GM12878 (cell line): ENCODE measurements around the gene NUP107. TPM values are rescaled to one million over a fixed set of nuclear protein-coding genes. Genes with fewer than 3 reads are reported as not detected.

Source experiments
- ATAC-seq: fragments of 200-7000 bp; cut with Tn5 transposase; 3 replicates; pipeline ENCODE4 v1.9.1; 2020; ENCODE audit warnings: mild to moderate bottlenecking, moderate library complexity
- BruUV-seq: library from RNA; stranded (reverse); fragments of 400-500 nt; replicated peaks from 2 replicates; lab custom pipeline; 2021; lab: Mats Ljungman, UMichigan
- CTCF ChIA-PET: fragments of 300-600 bp; sonication (Branson Sonifier 250); formaldehyde crosslinking; extraction: SDS; loops from one replicate; lab custom pipeline; 2021; ENCODE audit warnings: inconsistent platforms; lab: Yijun Ruan, JAX
- POLR2A ChIA-PET: fragments of 350-600 bp; formaldehyde crosslinking; extraction: SDS; loops from one replicate; lab custom pipeline; 2021; ENCODE audit warnings: inconsistent platforms; lab: Charles Lee
- RAD21 ChIA-PET: fragments of 300-600 bp; sonication (Branson Sonifier 250); formaldehyde crosslinking; loops from one replicate; lab custom pipeline; 2023; ENCODE audit warnings: antibody characterized with exemption; ENCODE audit not compliant: unreplicated experiment; lab: Charles Lee
- SMC1A ChIA-PET: fragments of 300-600 bp; sonication (Branson Sonifier 250); formaldehyde crosslinking; loops from one replicate; lab custom pipeline; 2023; ENCODE audit not compliant: unreplicated experiment, uncharacterized antibody; lab: Charles Lee
- DNase-seq: peaks from one replicate; pipeline ENCODE4 v3.0.0-alpha.2; 2011; ENCODE audit warnings: low read depth, low spot score
- FAIRE-seq: peaks from 3 replicates; lab custom pipeline; 2011; peaks lifted over from hg19 to GRCh38; lab: Jason Lieb, UNC
- H2AFZ ChIP-seq: 2 replicates; pipeline ENCODE4 v1.6.0; 2011; ENCODE audit warnings: low read depth, low read length, control low read depth; ENCODE audit not compliant: control insufficient read depth
- H3K27ac ChIP-seq: 2 replicates; pipeline ENCODE4 v1.5.1; 2011; ENCODE audit warnings: control low read depth; ENCODE audit not compliant: control insufficient read depth, insufficient read depth
- H3K27me3 ChIP-seq, 2 experiments: replicated peaks in 1 of 2; 2 replicates each; pipeline versions ENCODE4 v1.6.0 to v1.6.1; 2011; ENCODE audit warnings: low read length in 1 of 2; ENCODE audit not compliant: control insufficient read depth in 2 of 2, insufficient read depth in 2 of 2
- H3K36me3 ChIP-seq, 2 experiments: 2 replicates each; pipeline ENCODE4 v1.5.1; 2011; ENCODE audit warnings: low read length in 1 of 2; ENCODE audit not compliant: control insufficient read depth in 2 of 2, insufficient read depth in 2 of 2
- H3K4me1 ChIP-seq: 2 replicates; pipeline ENCODE4 v1.6.1; 2011; ENCODE audit warnings: mild to moderate bottlenecking, low read length, moderate library complexity, mixed read lengths; ENCODE audit not compliant: control insufficient read depth, insufficient read depth
- H3K4me2 ChIP-seq: 2 replicates; pipeline ENCODE4 v1.6.0; 2011; ENCODE audit warnings: control low read depth; ENCODE audit not compliant: control insufficient read depth, insufficient read depth
- H3K4me3 ChIP-seq: fragments of 200-600 bp; sonication (generic); 2 replicates; pipeline ENCODE4 v1.5.1; 2016
- H3K79me2 ChIP-seq: 2 replicates; pipeline ENCODE4 v1.6.0; 2011; ENCODE audit warnings: low read length; ENCODE audit not compliant: control insufficient read depth, insufficient read depth
- H3K9ac ChIP-seq: 2 replicates; pipeline ENCODE4 v1.8.0; 2011; ENCODE audit warnings: low read length, control low read depth, mixed read lengths; ENCODE audit not compliant: control insufficient read depth, insufficient read depth
- H3K9me3 ChIP-seq: replicated peaks from 3 replicates; pipeline ENCODE4 v1.5.1; 2011; ENCODE audit warnings: mild to moderate bottlenecking, low read length; ENCODE audit not compliant: control insufficient read depth, insufficient read depth
- H4K20me1 ChIP-seq: 2 replicates; pipeline ENCODE4 v1.6.0; 2011; ENCODE audit not compliant: control insufficient read depth, insufficient read depth
- BCL11A ChIP-seq: IDR thresholded peaks from 2 replicates; pipeline ENCODE4 v1.6.1; 2011; ENCODE audit warnings: low read depth, low read length
- BHLHE40 ChIP-seq, 2 experiments: fragments of 450-650 bp in 1 of 2; IDR thresholded peaks; 2 replicates each; pipeline ENCODE4 v1.6.1; 2011 to 2017; ENCODE audit warnings: low read depth in 2 of 2, borderline replicate concordance in 1 of 2, improper control_type of control experiment in 1 of 2, low read length in 1 of 2, mild to moderate bottlenecking in 1 of 2
- CBX3 ChIP-seq: fragments of 200-600 bp; sonication (generic); IDR thresholded peaks from 2 replicates; pipeline ENCODE4 v1.6.1; 2016; ENCODE audit warnings: low read depth, borderline replicate concordance
- CBX5 ChIP-seq: sonication (generic); IDR thresholded peaks from 2 replicates; pipeline ENCODE4 v1.6.1; 2016; ENCODE audit warnings: low read depth, moderate library complexity, mild to moderate bottlenecking, inconsistent platforms
- DPF2 ChIP-seq: fragments of 450-650 bp; IDR thresholded peaks from 2 replicates; pipeline ENCODE4 v1.6.1; 2017; ENCODE audit warnings: mild to moderate bottlenecking
- NR2F1 ChIP-seq: fragments of 450-650 bp; conservative IDR thresholded peaks from 2 replicates; pipeline ENCODE4 v1.6.1; 2017; ENCODE audit warnings: mild to moderate bottlenecking
- POLR2AphosphoS5 ChIP-seq: IDR thresholded peaks from 2 replicates; pipeline ENCODE4 v1.6.1; 2011; ENCODE audit warnings: mild to moderate bottlenecking, low read length, inconsistent platforms
- RB1 ChIP-seq: fragments of 450-650 bp; formaldehyde crosslinking; IDR thresholded peaks from 2 replicates; pipeline ENCODE4 v1.6.1; 2017; ENCODE audit warnings: mild to moderate bottlenecking, borderline replicate concordance
- RBBP5 ChIP-seq: fragments of 200-600 bp; sonication (generic); conservative IDR thresholded peaks from 2 replicates; pipeline ENCODE4 v1.6.1; 2016
- SMARCA5 ChIP-seq: fragments of 450-650 bp; IDR thresholded peaks from 2 replicates; pipeline ENCODE4 v1.6.1; 2017; ENCODE audit warnings: mild to moderate bottlenecking
- SP1 ChIP-seq: IDR thresholded peaks from one replicate; pipeline ENCODE4 v1.6.1; 2011; ENCODE audit warnings: low read depth, low read length
- WGBS: methylation state at CpG from one replicate; pipeline ENCODE4 v1.1.6; 2016; ENCODE audit warnings: low lambda C conversion rate; ENCODE audit not compliant: insufficient replicate concordance, insufficient coverage; ENCODE audit errors: missing lambda C conversion rate; 5-methylcytosine and 5-hydroxymethylcytosine counted together
- in situ Hi-C: fragments of 300-500 bp; cut with MboI; formaldehyde crosslinking; loops from 9 replicates; pipeline ENCODE4 v1.14.3; 2018; ENCODE audit warnings: mixed read lengths
- intact Hi-C: fragments of 100-400 bp; cut with micrococcal nuclease; formaldehyde crosslinking; loops from one replicate; pipeline ENCODE4 v1.14.2; 2022; ENCODE audit not compliant: unreplicated experiment
- polyA plus RNA-seq, 11 experiments: library from polyadenylated mRNA; depleted of rRNA in 4 of 11; unstranded in 6 of 11; stranded (reverse) in 5 of 11; fragments of >200 nt; fragmentation: Nextera tagmentation in 4 of 11; fragmentation: Illumina TruSeq in 1 of 11; extraction: Ambion mirVana in 4 of 11; extraction: Trizol in 1 of 11; gene quantifications; 1 replicate in 1 of 11; 2 replicates in 10 of 11; pipeline versions ENCODE4 v1.2.1 to v1.2.3, GENCODE V29; 2011 to 2016; ENCODE audit warnings: inconsistent platforms in 2 of 11, missing spikeins in 2 of 11, low read depth in 1 of 11
- total RNA-seq, 4 experiments: library from RNA; depleted of rRNA in 3 of 4; stranded (reverse); fragments of >200 nt in 3 of 4; fragmentation: Illumina TruSeq in 1 of 4; extraction: Trizol in 1 of 4; gene quantifications; 2 replicates each; pipeline versions ENCODE4 v1.2.1 to v1.2.3, GENCODE V29; 2013 to 2021
- TF ChIP-seq, protein P1 (sequence below): IDR thresholded peaks from 2 replicates; pipeline ENCODE4 v1.6.1; 2011; ENCODE audit warnings: low read depth, low read length, improper control_type of control experiment, borderline replicate concordance

NUP107 gene
- total and polyA plus RNA-seq, 10 of the 15 experiments (the other 5 are each of a cell fraction or from before 2014, with no cell fraction given) = 73.4 to 132 (median 92.4) TPM

DNA sequence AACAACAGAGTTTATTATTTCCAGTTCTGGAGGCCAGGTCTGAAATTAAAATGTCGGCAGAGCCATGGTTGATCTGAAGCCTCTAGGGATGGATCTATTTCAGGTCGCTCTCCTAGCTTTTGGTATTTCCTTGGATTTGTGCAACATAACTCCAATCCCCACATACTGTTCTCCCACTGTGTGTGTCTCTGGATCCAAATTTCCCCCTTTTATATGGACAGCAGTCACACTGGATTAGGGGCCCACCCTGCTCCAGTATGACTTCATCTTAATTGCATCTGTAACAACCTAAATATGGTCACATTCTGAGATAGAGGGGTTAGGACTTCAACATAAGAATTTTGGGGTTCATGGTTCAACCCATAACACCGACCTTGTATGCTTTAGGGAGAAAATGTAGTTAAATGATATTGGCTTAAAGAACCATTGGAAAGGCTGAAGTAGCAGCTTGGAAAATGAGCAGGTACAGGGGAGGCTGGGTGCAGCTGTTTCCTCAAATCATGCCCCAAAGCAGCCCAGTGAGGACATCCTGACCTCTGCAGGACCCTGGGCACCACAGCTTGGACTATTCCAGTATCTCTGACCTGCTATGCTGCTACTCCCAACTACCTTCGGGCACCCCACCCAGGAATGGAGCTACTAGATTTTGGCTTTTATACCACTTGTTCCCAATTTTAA is 107.3 kb downstream of the NUP107 start (continued):
- TF ChIP-seq, protein P1, sequence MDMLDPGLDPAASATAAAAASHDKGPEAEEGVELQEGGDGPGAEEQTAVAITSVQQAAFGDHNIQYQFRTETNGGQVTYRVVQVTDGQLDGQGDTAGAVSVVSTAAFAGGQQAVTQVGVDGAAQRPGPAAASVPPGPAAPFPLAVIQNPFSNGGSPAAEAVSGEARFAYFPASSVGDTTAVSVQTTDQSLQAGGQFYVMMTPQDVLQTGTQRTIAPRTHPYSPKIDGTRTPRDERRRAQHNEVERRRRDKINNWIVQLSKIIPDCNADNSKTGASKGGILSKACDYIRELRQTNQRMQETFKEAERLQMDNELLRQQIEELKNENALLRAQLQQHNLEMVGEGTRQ = no peak
- TF ChIP-seq CBX5 (no peak), POLR2AphosphoS5 (no peak), BHLHE40 (IDR thresholded peaks at IDR 0.05; ENCODE audit: borderline replicate concordance in 1 of 2, low read depth in 2 of 2, low read length in 1 of 2) (no peak), CBX3 (no peak), SMARCA5 (no peak), RB1 (no peak), RBBP5 (no peak), SP1 (no peak)
- TF ChIP-seq, all 136 proteins: peak for 0

DNA sequence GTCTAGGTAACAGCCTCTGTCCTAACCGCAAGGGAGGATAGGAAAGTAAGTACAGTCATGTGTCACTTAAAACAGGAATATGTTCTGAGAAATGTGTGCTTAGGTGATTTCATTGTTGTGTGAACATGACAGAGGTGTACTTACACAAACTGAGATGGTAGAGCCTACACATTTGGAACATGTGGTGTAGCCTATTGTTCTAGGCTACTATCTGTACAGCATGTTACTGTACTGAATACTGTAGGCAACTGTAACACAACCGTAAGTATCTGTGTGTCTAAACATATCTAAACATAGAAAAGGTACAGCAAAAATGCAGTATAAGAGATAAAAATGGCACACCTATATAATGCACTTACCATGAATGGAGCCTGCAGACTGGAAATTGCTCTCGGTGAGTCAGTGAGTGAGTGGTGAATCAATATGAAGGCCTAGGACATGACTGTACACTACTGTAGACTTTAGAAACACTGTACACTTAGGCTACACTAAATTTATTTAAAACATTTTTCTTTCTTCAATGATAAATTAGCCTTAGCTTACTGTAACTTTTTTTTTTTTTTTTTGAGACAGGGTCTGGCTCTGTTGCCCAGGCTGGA is 108.0 kb downstream of the NUP107 start:
- ATAC-seq (no peak), DNase-seq (no peak), FAIRE-seq (no peak)
- ChIA-PET CTCF (interaction anchor here (1.0 to 1.6 kb wide), 2 partner anchors 13 to 36 kb away, joined by 5 to 7 read pairs; no protein-coding TSS in a partner anchor), POLR2A (interaction anchor here (0.9 to 1.0 kb wide), 2 partner anchors 12 to 59 kb away, joined by 3 read pairs; no protein-coding TSS in a partner anchor), RAD21 (interaction anchor here (0.6 kb wide), 3 partner anchors 20 to 477 kb away, joined by 3 read pairs; no protein-coding TSS in a partner anchor), SMC1A (interaction anchor here (1.0 to 1.9 kb wide), 6 partner anchors 8 to 48 kb away, joined by 3 to 7 read pairs (median 4); partner anchors contain the start of genes MDM2 and SLC35E3)
- in situ Hi-C loops = no loop called here
- H3K4me2 ChIP-seq = no peak overlapping the region
- H3K4me3 ChIP-seq = no peak overlapping the region
- H3K9me3 ChIP-seq = no peaks in the 10 kb centered on the region; the same call in 2 of the 3 replicates
- H3K4me1 ChIP-seq = no peaks in the 10 kb centered on the region
- no peak overlapping the region for H2AFZ ChIP-seq
- H3K27ac ChIP-seq = no peak overlapping the region
- no peak overlapping the region for H3K9ac ChIP-seq
- no peak for TF ChIP-seq DPF2
- no peak for TF ChIP-seq NR2F1
- no peak for TF ChIP-seq BCL11A
- no TSS peak for BruUV-seq
- no peaks in the 10 kb centered on the region for H4K20me1 ChIP-seq
- H3K36me3 ChIP-seq = no peaks in the 10 kb centered on the region
- intact Hi-C loops = no loop called here
- H3K27me3 ChIP-seq = no peaks in the 10 kb centered on the region
- 100% methylated on average over 3 of the region's 3 CpGs for WGBS
- H3K79me2 ChIP-seq = no peaks in the 10 kb centered on the region

Other genes starting within 250 kb of the NUP107 start
- 113 and 117 TPM in 2 replicates for gene RAP1B, start 76.1 kb upstream of the NUP107 start, total RNA-seq (2014; rRNA removed)
- 121 and 125 TPM in 2 replicates for gene RAP1B, start 76.1 kb upstream of the NUP107 start, total RNA-seq (2014; rRNA removed; fragmentation: Illumina TruSeq; extraction: Trizol)
- 105 and 115 TPM in 2 replicates for gene RAP1B, start 76.1 kb upstream of the NUP107 start, total RNA-seq (2021)
- 203 and 292 TPM in 2 replicates for gene RAP1B, start 76.1 kb upstream of the NUP107 start, polyA plus RNA-seq (2011; rRNA removed)
- gene RAP1B, start 76.1 kb upstream of the NUP107 start, polyA plus RNA-seq (2014; fragmentation: Illumina TruSeq; extraction: Trizol) = 201 and 225 TPM in 2 replicates
- 10 to 100 TPM; 88.9 to 95.0 TPM for gene RAP1B, start 76.1 kb upstream of the NUP107 start, polyA plus RNA-seq (2014; fragmentation: Nextera tagmentation; extraction: Ambion mirVana)
- 121 and 129 TPM in 2 replicates for gene RAP1B, start 76.1 kb upstream of the NUP107 start, polyA plus RNA-seq (2014; rRNA removed)
- gene RAP1B, start 76.1 kb upstream of the NUP107 start, polyA plus RNA-seq (2016; fragmentation: Nextera tagmentation; extraction: Ambion mirVana) = 100 to 1,000 TPM; 208 to 219 TPM
- 4.0 and 5.8 TPM in 2 replicates for gene SLC35E3, start 59.2 kb downstream of the NUP107 start, total RNA-seq (2014; rRNA removed)
- gene SLC35E3, start 59.2 kb downstream of the NUP107 start, total RNA-seq (2014; rRNA removed; fragmentation: Illumina TruSeq; extraction: Trizol) = 3.8 and 6.1 TPM in 2 replicates
- 10.6 and 10.8 TPM in 2 replicates for gene SLC35E3, start 59.2 kb downstream of the NUP107 start, total RNA-seq (2021)
- 9.2 and 12.9 TPM in 2 replicates for gene SLC35E3, start 59.2 kb downstream of the NUP107 start, polyA plus RNA-seq (2011; rRNA removed)
- 5.6 and 7.0 TPM in 2 replicates for gene SLC35E3, start 59.2 kb downstream of the NUP107 start, polyA plus RNA-seq (2014; fragmentation: Illumina TruSeq; extraction: Trizol)
- 1 to 10 TPM; 3.6 to 6.0 TPM for gene SLC35E3, start 59.2 kb downstream of the NUP107 start, polyA plus RNA-seq (2014; fragmentation: Nextera tagmentation; extraction: Ambion mirVana)
- gene SLC35E3, start 59.2 kb downstream of the NUP107 start, polyA plus RNA-seq (2014; rRNA removed) = 2.4 and 4.3 TPM in 2 replicates
- 10 to 100 TPM; 17.6 to 19.8 TPM for gene SLC35E3, start 59.2 kb downstream of the NUP107 start, polyA plus RNA-seq (2016; fragmentation: Nextera tagmentation; extraction: Ambion mirVana)
- 88.1 and 113 TPM in 2 replicates for gene MDM2, start 121.2 kb downstream of the NUP107 start, total RNA-seq (2014; rRNA removed)
- 158 and 173 TPM in 2 replicates for gene MDM2, start 121.2 kb downstream of the NUP107 start, total RNA-seq (2014; rRNA removed; fragmentation: Illumina TruSeq; extraction: Trizol)
- 164 and 174 TPM in 2 replicates for gene MDM2, start 121.2 kb downstream of the NUP107 start, total RNA-seq (2021)
- gene MDM2, start 121.2 kb downstream of the NUP107 start, polyA plus RNA-seq (2011; rRNA removed) = 82.0 and 136 TPM in 2 replicates
- 75.8 and 104 TPM in 2 replicates for gene MDM2, start 121.2 kb downstream of the NUP107 start, polyA plus RNA-seq (2014; fragmentation: Illumina TruSeq; extraction: Trizol)
- gene MDM2, start 121.2 kb downstream of the NUP107 start, polyA plus RNA-seq (2014; fragmentation: Nextera tagmentation; extraction: Ambion mirVana) = 10 to 100 TPM; 48.2 to 65.8 TPM
- gene MDM2, start 121.2 kb downstream of the NUP107 start, polyA plus RNA-seq (2014; rRNA removed) = 56.8 and 77.8 TPM in 2 replicates
- gene MDM2, start 121.2 kb downstream of the NUP107 start, polyA plus RNA-seq (2016; fragmentation: Nextera tagmentation; extraction: Ambion mirVana) = 100 to 1,000 TPM; 145 to 171 TPM
- 0.06 and 0.49 TPM in 2 replicates for gene CPM, start 246.2 kb downstream of the NUP107 start, total RNA-seq (2014; rRNA removed)
- 0.18 and 0.23 TPM in 2 replicates for gene CPM, start 246.2 kb downstream of the NUP107 start, total RNA-seq (2014; rRNA removed; fragmentation: Illumina TruSeq; extraction: Trizol)
- 0.29 and 0.80 TPM in 2 replicates for gene CPM, start 246.2 kb downstream of the NUP107 start, total RNA-seq (2021)
- 1.3 and 1.7 TPM in 2 replicates for gene CPM, start 246.2 kb downstream of the NUP107 start, polyA plus RNA-seq (2011; rRNA removed)
- 0.29 and 0.44 TPM in 2 replicates for gene CPM, start 246.2 kb downstream of the NUP107 start, polyA plus RNA-seq (2014; fragmentation: Illumina TruSeq; extraction: Trizol)
- gene CPM, start 246.2 kb downstream of the NUP107 start, polyA plus RNA-seq (2014; fragmentation: Nextera tagmentation; extraction: Ambion mirVana) = under 1 TPM; 0.31 to 0.38 TPM
- gene CPM, start 246.2 kb downstream of the NUP107 start, polyA plus RNA-seq (2014; rRNA removed) = 0.05 and 0.60 TPM in 2 replicates
- gene CPM, start 246.2 kb downstream of the NUP107 start, polyA plus RNA-seq (2016; fragmentation: Nextera tagmentation; extraction: Ambion mirVana) = under 1 TPM; 0.25 to 0.88 TPM